ENCODE measurements around the gene MGLL.

MGLL gene

DNA sequence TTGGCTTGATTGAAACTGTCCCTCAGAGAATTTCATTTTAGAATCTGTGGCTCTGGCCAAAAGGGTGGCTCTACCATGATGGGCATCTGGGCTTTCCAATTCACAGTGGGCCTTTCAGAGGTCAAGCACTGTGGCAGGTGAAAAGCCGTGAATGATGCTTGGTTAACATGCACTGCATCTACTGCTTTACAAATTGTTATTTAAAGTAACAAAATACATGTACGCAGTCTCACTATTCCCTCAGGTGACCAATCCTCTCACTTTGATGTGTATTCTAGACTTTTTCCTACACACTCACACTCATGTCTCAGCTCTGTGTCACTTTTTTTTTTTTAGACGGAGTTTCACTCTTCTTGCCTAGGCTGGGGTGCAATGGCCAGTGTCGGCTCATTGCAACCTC is 70.5 kb downstream of the MGLL start:
- no peak for DNase-seq

GRCh38 chr3:127751163-127751621 is 71.1 kb downstream of the MGLL start:
- DNase-seq = peak; percentile 81

DNA sequence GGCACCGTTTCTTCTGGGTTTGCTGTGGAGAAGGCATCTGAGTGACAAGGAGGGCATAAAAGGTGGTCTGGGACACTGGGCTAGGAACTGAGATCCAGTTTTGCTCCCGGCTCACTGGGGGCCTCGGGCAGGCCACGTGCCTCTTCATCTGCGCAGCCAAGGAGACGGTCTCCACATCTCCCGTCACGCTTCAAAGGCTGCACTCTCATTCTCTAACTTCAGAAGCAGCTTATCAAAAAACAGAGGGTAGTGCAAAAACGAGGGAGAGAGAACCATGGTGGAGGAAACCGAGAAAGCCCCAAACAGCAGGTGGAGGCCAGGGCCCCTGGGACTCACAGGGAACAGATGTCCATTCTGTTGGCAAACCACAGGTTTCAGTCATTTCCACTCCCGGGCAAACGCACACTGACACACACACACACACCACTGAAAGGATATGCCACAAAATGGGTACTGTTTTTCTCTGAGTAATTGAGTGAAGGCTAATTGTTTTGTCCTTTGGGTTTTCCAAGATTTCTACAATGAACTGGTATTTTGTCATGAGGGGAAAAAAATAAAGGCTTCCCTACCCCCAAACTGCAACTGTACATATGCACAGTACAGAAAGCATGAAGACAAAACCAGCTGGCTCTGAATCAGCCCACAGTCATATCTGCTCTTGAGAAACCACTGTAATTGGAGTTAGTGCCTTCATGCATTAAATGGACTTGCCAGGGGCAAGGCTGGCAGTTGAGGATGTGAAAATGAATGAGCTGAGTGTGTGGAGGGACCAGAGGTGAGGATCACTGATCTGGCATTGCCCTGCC is 71.9 kb downstream of the MGLL start:
- DNase-seq = peak; percentile 86

GRCh38 chr3:127749787-127750225 is 72.5 kb downstream of the MGLL start:
- DNase-seq = peak; percentile 41

- no peak for DNase-seq
Observed at GRCh38 chr3:127749361-127749760, 73.0 kb downstream of the MGLL start.

- DNase-seq = no peak
Observed at GRCh38 chr3:127748754-127749327, 73.5 kb downstream of the MGLL start.

DNA sequence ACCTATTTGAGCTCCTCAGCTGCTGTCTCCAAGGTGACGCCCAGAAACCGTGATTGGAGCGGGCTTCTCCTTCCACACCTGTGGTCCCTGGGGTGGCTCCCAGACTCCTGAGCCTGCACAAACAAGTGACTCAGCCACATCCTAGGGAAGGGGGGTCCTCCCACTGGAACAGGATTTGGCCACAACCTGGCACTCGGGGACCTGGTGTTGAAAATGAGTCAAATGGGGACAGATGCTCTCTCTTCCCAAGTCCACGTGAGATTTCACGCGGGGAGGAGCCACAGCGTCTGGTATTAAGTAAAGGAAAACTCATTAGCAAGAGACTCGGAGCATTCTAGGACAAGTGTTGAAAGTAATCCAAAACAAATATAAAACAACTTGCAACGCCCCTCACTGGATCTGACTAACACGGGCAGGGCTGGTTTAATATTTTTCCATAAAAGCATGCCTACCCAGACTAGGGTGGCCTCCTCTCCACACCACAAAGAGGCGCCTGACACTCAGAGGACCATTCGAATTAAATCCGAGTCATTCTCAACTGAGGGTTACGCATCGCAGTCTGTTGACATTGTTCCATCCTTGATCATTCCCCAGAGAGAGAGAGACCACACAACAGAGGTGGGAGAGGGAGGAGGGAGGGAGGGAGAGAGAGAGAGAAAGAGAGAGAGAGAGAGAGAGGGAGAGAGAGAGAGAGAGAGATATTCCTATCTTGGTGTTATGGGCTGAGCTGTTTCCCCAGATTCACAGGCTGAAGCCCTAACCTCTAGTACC is 74.4 kb downstream of the MGLL start:
- no peak for DNase-seq

DNA sequence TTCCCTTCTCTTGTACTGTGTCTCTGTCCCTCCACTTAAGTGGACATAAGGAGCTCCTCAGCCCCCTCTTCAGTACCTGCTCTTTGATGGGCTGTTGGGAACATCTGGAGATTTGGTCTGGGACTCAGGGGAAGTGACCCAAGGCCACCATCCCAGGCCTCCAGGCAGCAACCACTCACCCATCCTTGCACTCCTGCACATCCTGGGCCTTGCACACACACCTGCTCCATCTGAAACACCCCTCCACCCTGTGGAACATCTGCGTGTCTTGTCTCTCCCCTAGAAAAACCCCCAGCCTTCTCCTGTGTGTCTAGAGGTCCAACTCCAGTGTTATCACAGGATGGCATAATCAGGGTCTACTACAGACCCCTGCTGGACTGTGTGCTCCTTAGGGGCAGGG is 75.2 kb downstream of the MGLL start:
- DNase-seq = no peak

DNA sequence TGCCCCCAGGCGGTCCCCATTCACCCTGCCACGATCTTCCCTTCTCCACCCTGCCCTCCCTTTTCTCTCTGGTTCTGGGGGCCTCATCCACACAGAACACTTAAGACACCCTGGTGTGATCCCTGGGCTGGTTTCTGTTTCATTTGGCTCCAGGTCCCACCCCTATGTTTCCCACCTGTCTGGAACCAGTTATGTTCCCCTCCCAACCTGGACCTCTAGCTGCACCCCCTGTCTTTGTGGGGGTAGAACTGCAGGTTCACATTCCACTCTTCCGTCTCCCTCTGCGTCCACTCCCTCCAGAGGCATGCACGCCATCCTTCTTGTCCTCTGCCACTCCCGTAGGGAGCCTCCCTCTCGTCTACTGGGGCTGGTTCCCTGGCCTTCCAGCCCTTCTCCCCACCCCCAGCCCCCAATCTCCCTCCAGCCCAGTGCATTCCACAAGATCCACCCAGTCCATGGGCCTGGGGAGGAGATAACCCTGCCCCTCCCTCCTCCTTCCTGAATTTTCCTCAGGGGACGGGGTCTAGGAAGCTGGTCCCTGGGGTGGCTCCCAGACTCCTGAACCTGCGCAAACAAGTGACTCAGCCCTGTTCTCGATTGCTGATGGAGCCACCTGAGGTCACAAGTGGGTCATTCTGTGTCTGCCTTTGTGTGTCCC is 75.8 kb downstream of the MGLL start:
- DNase-seq = no peak

DNA sequence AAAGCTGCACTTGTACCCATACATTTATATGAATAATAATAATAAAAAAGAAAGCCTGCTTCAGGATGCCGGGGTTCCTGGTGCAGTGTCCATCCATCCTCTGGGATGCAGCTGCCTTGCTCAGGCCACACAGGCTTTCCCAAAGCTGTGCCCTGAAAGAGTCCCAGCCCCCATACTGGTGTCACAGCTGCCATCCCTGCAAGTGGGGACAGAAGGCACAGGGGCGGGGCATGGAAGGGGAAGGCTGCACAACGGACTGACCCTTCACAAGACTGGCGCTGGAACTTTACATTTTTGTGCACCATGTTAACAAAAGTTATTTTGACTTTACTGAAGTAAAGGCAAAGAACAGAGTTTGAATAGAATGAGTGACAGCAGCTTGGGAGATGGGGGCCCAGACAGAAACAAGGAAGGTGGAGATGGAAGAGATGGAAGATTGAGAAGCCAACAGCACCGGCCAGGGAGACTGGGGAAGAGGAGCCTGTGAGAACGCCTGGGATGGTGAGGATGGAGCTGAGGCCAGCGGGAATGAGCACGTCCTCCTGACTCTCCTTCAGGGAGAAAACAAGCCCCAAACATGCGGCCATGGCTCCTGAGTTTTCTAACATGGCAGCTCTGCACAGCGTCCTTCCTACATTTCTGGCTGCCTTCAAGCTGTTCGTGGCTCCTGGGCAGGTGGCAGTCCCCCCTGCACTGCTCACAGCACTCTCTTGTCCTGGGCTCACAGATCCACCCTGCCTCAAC is 76.5 kb downstream of the MGLL start:
- no peak for DNase-seq

DNA sequence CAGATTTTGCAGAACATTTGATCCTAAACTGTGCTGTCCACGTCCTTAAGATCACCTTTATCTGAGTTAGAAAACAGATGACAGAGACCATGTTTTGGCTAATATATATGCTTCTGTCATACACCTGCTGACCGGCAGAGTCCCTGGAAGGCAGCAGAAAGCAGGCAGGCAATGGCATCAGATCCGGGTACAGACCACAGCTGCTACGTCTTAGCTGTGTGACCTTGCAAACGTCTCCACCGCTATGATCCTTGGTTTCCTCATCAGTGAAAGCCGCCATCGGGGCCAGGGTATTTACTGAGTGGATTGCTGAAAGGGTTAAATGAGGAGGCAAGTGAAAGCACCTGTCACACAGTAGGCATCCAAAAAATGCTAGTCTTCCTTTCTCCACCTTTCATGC is 77.4 kb downstream of the MGLL start:
- no peak for DNase-seq

- no peak for DNase-seq
Observed at GRCh38 chr3:127744253-127744815, 78.0 kb downstream of the MGLL start.

GRCh38 chr3:127743351-127744252 is 78.7 kb downstream of the MGLL start:
- no peak for DNase-seq

DNA sequence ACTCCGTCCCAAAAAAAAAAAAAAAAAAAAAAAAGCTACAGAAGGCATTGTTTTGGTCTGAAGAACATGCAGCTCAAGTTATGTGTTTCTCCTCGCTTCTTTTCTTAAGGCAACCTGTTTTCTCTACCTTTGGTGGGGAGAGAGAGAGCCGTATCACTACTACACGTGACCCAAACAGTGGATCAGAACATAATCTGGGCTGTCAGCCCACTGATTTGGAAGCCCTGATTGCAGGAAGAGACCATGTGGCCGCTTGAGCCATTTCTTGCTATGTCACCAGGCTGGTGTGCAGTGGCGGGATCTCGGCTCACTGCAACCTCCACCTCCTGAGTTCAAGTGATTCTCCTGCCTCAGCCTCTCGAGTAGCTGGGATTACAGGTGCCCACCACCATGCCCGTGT is 79.7 kb downstream of the MGLL start:
- no peak for DNase-seq

DNA sequence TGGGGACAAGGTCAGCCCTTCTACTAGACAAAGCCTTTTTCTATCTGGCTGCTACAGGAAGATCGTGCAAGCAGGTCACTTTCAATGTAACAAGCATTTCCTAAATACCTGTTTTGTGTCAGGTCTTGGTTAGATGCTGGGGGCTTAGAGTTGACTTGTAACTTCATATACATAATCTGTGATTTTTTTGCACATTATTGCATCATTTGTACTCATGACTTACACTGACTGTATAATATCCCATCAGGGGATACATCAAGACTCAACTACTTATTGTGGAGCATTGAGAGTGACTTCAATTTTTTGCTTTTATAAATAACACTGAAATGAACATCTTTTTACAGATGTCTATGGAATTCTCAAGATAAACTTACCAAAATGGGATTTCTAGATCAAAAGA is 80.6 kb downstream of the MGLL start:
- DNase-seq = no peak

- DNase-seq = no peak
Observed at GRCh38 chr3:127741246-127741645, 81.1 kb downstream of the MGLL start.

DNA sequence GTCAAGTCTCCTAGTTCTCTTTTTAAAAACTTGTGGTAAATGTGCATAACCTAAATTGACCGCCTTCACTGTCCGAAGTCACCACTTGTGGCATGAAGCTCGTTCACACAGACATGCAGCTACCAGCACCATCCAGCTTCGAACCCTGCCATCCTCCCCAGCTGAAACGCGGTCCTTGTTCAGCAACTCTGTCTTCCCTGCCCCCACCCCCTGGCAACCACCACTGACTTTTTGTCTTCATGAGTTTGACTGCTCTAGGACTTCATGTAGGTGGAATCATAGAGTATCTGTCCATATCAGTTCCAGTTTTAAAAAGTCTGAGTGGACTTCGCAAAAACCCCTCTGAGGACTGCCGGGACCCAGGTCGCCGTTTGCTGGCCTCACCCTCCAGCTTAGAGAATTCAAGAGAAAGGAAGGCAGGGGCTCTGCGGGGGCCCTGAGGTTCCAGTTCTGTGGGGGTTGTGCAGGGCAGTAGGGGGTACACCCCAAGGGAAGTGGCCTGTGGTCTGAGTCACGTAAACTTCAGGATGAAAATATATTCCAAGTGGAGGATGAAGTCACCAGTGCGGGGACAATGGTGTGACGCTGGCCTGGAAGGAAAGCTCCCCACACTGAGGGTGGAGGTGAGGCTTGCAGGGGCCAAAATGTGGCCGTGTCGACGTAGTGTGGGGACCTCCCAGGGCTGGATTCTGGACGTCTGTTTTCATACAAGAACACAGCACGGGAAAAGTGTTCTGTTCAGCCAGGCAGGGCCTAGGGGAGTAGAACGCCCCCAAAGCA is 82.0 kb downstream of the MGLL start:
- no peak for DNase-seq

DNA sequence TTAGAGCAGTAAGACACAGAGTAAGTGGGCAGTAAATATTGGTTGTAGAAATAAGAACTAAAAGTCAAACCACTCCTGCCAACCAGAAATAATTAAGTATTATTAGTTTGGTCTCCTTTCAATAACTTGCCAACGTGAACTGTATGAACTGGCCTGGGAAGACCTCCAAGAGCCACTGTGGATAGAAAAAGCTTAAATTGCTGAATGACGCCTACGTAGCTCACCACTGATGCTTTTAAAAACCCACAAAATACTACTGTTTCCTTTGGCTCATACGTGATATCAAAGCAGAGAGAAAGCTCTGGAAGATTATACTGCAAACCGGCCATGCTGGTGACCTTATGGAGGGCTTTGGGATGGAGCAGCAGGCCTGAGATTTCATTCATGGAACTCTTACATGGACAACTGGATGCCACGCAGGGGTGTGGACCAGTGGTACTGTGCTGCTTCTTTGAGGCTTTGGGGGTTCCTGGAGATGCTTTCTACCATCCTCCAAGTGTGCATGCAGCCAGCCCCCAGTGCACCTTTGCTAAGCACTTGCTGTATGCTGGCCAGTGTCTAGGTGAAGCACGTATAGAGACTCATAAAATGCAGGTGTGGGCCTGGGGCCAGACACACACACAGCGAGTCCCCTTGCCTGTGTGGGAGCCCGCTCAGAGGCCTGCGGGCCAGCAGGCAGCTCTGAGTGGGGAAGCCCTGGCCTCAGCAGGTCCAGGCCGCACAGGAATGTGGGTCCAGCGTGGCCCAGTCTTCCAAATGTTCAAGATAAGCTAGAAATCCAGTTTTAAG is 82.8 kb downstream of the MGLL start:
- DNase-seq = no peak

GRCh38 chr3:127738192-127738840 is 84.0 kb downstream of the MGLL start:
- peak; percentile 20 for DNase-seq

Measured in RPMI8226 (cell line).